ENCODE data around the gene FOXJ2. TPM values are rescaled to one million over a fixed set of nuclear protein-coding genes. Genes with fewer than 3 reads are reported as not detected.
"Not testable (repeated sequence)": the region's sequence is repeated elsewhere in the genome, so short reads cannot be mapped to it uniquely, and the experiment has no call there.

Gene FOXJ2
- total RNA-seq, 4 donors from 2014 or later: 17.4 to 29.0 (median 23.9) TPM

DNA sequence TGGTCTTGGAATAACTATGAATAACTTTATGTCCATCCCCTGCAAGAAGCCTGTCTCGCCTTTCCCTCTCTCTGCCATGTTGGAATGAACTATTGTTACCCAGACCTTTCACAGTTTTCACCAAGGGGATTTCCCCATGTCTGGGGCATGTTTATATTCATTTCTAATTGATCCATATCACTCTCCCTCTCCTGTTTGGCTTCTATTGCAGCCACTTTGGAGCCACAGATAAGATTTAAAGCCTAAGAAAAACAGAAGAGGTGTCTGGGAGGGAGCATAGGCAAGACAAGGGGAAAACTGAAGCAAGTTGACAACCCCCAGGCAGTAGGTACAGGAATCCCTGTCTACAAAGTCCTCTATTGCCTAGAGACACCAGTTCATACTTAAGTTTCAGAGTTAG is 41.0 kb upstream of the FOXJ2 start:
- TF ChIP-seq EP300 (IDR thresholded peaks at IDR 0.05): no peak
- no peak for TF ChIP-seq POLR2A (IDR thresholded peaks at IDR 0.05; ENCODE audit: low read depth)
- TF ChIP-seq, protein P1, sequence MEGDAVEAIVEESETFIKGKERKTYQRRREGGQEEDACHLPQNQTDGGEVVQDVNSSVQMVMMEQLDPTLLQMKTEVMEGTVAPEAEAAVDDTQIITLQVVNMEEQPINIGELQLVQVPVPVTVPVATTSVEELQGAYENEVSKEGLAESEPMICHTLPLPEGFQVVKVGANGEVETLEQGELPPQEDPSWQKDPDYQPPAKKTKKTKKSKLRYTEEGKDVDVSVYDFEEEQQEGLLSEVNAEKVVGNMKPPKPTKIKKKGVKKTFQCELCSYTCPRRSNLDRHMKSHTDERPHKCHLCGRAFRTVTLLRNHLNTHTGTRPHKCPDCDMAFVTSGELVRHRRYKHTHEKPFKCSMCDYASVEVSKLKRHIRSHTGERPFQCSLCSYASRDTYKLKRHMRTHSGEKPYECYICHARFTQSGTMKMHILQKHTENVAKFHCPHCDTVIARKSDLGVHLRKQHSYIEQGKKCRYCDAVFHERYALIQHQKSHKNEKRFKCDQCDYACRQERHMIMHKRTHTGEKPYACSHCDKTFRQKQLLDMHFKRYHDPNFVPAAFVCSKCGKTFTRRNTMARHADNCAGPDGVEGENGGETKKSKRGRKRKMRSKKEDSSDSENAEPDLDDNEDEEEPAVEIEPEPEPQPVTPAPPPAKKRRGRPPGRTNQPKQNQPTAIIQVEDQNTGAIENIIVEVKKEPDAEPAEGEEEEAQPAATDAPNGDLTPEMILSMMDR (IDR thresholded peaks at IDR 0.05): no peak
- TF ChIP-seq POLR2AphosphoS5 (IDR thresholded peaks at IDR 0.05): no peak
- H3K27ac ChIP-seq (replicated peaks in 1 of 4): no peak overlapping the region
- no peak for DNase-seq (ENCODE audit: extremely low spot score)
- no peaks in the 10 kb centered on the region for H3K27me3 ChIP-seq
- no peaks in the 10 kb centered on the region for H3K9me3 ChIP-seq
- no peaks in the 10 kb centered on the region for H3K4me1 ChIP-seq
- intact Hi-C loops (cut with DNase I): no loop called here
- 100% methylated on average over 1 of the region's 1 CpG for WGBS
- no peak overlapping the region for H3K4me3 ChIP-seq
- H3K36me3 ChIP-seq: no peaks in the 10 kb centered on the region

DNA sequence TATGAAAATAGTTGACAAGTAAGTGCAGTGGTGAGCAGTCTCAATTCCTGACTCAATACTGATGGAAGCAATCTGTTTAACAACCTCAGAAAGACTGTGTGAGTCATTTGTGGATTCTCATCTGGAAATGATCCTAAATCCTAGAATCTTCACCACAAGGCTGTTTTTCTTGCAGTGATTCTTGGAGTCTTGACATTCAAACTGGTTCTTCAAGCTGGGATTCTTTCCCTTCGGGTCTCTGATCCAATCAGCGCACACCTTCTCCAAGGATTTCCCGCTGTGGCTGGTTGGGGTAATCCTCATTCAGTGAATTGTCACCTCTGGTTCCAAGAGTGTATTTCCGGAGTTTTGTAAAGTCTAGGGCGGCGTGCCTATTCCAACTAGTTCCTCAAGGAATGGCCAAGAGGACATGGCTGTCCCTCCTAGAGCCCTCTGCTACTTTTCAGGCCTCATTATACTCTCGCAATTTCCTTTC is 37.7 kb upstream of the FOXJ2 start:
- intact Hi-C loops (cut with DNase I): loop anchor here (1.0 kb wide), 1 partner anchor 61 kb away; no protein-coding TSS in a partner anchor
- H3K27ac ChIP-seq (replicated peaks in 1 of 4): peak overlapping the region; percentile 42 to 69 (median 49)

GRCh38 chr12:7995266-7995963 is 37.1 kb upstream of the FOXJ2 start:
- TF ChIP-seq POLR2A (IDR thresholded peaks at IDR 0.05; ENCODE audit: low read depth) (no peak), POLR2AphosphoS5 (IDR thresholded peaks at IDR 0.05) (peak; percentile 46 to 59)
- TF ChIP-seq, protein P1 (IDR thresholded peaks at IDR 0.05): peak; percentile 78 to 81 (median 81)
- Histone ChIP-seq H3K9me3 (peaks cover 0 to 8% (median 2%) of the 10 kb centered on the region in 4 donors), H3K4me1 (no peaks in the 10 kb centered on the region), H3K27me3 (no peaks in the 10 kb centered on the region), H3K36me3 (no peaks in the 10 kb centered on the region), H3K4me3 (no peak overlapping the region), H3K27ac (replicated peaks in 1 of 4) (peak overlapping the region; percentile 42 to 69 (median 49))
- intact Hi-C loops (cut with DNase I): no loop called here
- peak; percentile 95 for DNase-seq (ENCODE audit: extremely low spot score)
- 29% methylated on average over 9 of the region's 9 CpGs for WGBS

More for the DNA sequence above, 37.7 kb upstream of the FOXJ2 start:
- H3K36me3 ChIP-seq: no peaks in the 10 kb centered on the region
- TF ChIP-seq POLR2A (IDR thresholded peaks at IDR 0.05; ENCODE audit: low read depth): no peak
- TF ChIP-seq, protein P1 (IDR thresholded peaks at IDR 0.05): no peak
- no peak for TF ChIP-seq POLR2AphosphoS5 (IDR thresholded peaks at IDR 0.05)
- TF ChIP-seq EP300 (IDR thresholded peaks at IDR 0.05): no peak
- H3K9me3 ChIP-seq: peaks cover 0 to 8% (median 2%) of the 10 kb centered on the region in 4 donors
- H3K27me3 ChIP-seq: no peaks in the 10 kb centered on the region
- no peak for DNase-seq (ENCODE audit: extremely low spot score)
- 71% methylated on average over 7 of the region's 7 CpGs for WGBS
- H3K4me3 ChIP-seq: no peak overlapping the region
- no peaks in the 10 kb centered on the region for H3K4me1 ChIP-seq

GRCh38 chr12:8000827-8001226 is 31.7 kb upstream of the FOXJ2 start:
- H3K4me1 ChIP-seq; H3K4me3 ChIP-seq; H3K27ac ChIP-seq (replicated peaks in 1 of 4); DNase-seq (ENCODE audit: extremely low spot score); intact Hi-C loops (cut with DNase I); H3K27me3 ChIP-seq; H3K36me3 ChIP-seq; H3K9me3 ChIP-seq: not testable (repeated sequence)
- whole genome bisulfite sequencing: 94% methylated on average over 3 of the region's 3 CpGs

- H3K27me3 ChIP-seq; H3K27ac ChIP-seq (replicated peaks in 1 of 4); H3K4me3 ChIP-seq; H3K36me3 ChIP-seq; H3K4me1 ChIP-seq; H3K9me3 ChIP-seq; DNase-seq (ENCODE audit: extremely low spot score); intact Hi-C loops (cut with DNase I): not testable (repeated sequence)
- 94% methylated on average over 3 of the region's 4 CpGs for WGBS
Measured at GRCh38 chr12:8001496-8001895, 31.0 kb upstream of the FOXJ2 start.

- H3K4me3 ChIP-seq; H3K9me3 ChIP-seq; H3K27me3 ChIP-seq; H3K4me1 ChIP-seq; intact Hi-C loops (cut with DNase I); DNase-seq (ENCODE audit: extremely low spot score); H3K36me3 ChIP-seq; H3K27ac ChIP-seq (replicated peaks in 1 of 4): not testable (repeated sequence)
- WGBS: 92% methylated on average over 4 of the region's 4 CpGs
Measured at GRCh38 chr12:8004897-8005296, 27.6 kb upstream of the FOXJ2 start.

All from esophagus muscularis mucosa (tissue), 4 donors.